ENCODE data around the gene ITIH3.

DNA sequence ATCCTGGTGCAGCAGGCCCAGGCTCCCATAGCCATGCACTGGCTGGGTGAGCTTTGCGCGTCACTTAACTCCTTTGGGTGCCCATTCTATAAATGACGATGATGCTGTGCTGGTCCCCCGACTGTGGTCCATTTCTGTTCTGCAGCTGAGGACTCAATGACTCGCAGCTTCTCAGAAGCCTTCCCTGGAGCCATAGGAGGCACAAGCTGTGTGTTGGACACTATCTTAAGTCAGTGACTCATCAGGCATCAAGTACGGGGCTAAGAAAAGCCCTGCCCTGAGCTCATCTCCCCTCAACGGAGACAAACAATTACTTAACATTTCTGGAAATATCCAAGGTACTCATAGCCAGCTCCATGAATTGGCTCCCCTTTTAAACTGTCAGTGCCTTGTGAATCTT is 54.0 kb downstream of the ITIH3 start:
- TF ChIP-seq, protein P1, sequence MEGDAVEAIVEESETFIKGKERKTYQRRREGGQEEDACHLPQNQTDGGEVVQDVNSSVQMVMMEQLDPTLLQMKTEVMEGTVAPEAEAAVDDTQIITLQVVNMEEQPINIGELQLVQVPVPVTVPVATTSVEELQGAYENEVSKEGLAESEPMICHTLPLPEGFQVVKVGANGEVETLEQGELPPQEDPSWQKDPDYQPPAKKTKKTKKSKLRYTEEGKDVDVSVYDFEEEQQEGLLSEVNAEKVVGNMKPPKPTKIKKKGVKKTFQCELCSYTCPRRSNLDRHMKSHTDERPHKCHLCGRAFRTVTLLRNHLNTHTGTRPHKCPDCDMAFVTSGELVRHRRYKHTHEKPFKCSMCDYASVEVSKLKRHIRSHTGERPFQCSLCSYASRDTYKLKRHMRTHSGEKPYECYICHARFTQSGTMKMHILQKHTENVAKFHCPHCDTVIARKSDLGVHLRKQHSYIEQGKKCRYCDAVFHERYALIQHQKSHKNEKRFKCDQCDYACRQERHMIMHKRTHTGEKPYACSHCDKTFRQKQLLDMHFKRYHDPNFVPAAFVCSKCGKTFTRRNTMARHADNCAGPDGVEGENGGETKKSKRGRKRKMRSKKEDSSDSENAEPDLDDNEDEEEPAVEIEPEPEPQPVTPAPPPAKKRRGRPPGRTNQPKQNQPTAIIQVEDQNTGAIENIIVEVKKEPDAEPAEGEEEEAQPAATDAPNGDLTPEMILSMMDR (IDR thresholded peaks at IDR 0.05): no peak
- TF ChIP-seq ZFX (IDR thresholded peaks at IDR 0.05; ENCODE audit: borderline replicate concordance): no peak

Measured in 22Rv1 (cell line).